GM12892 (cell line): ENCODE results near the gene MCCC1.

Experiments
- DNase-seq: peaks from one replicate; pipeline ENCODE4 v3.0.0; 2011; ENCODE audit not compliant: insufficient read length
- FAIRE-seq: peaks from 2 replicates; lab custom pipeline; 2011; peaks lifted over from hg19 to GRCh38; lab: Jason Lieb, UNC
- POLR2A ChIP-seq: IDR thresholded peaks from 2 replicates; pipeline ENCODE4 v1.6.1; 2011; ENCODE audit warnings: low read depth, low read length, control low read depth
- POLR2AphosphoS5 ChIP-seq: IDR thresholded peaks from 2 replicates; pipeline ENCODE4 v1.6.1; 2011; ENCODE audit warnings: low read depth, low read length, control low read depth
- TAF1 ChIP-seq: IDR thresholded peaks from 2 replicates; pipeline ENCODE4 v1.6.1; 2011; ENCODE audit warnings: low read depth, mild to moderate bottlenecking, control low read depth, low read length, borderline replicate concordance

Gene MCCC1

DNA sequence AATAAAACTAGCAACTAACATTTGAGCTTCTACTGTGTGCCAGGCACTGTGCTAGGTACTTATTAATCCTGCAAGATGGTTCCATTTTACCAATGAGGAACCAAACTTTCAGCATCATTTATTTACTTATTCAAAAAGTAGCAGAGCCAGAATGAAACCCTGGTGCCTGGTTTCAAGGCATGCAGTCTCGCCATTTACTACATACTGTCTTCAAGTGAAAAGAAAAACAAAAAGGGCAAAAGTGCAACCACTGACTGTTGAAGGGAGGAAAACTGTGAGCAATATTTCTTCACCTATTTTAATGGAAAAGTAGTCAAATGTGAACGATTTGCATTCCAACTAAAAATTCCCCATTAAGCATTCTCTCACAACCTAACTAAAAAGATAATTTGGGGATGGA lies 127.7 kb downstream of the MCCC1 start:
- no peak for TF ChIP-seq POLR2AphosphoS5
- FAIRE-seq = no peak
- no peak for DNase-seq

DNA sequence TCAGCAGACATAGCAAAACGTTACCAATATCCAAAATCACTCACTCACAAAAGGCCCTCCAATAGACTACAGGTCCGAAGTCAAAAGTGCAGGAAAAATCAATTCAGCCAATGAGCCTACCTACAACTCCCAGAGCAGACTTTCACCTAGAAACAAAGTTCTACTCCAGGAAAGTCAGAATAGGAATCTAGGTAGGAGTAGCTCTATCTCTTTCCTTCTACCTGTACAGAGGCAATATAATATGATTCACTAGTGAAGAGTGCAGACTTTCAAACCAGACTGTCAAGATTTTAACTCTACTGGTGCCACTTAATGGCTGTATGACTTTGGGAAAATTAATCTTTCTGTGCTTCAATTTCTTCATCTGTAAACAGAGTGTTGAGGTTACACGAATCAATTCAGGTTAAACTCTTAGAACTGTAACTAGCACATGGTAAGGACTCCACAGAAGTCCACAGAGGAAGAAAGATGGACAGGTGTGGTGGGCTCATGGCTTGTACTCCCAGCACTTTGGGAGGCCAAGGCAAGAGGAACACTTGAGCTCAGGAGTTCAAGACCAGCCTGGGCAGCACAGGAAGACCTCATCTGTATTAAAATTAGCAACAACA lies 128.4 kb downstream of the MCCC1 start:
- FAIRE-seq = no peak
- no peak for TF ChIP-seq POLR2AphosphoS5
- DNase-seq = no peak

DNA sequence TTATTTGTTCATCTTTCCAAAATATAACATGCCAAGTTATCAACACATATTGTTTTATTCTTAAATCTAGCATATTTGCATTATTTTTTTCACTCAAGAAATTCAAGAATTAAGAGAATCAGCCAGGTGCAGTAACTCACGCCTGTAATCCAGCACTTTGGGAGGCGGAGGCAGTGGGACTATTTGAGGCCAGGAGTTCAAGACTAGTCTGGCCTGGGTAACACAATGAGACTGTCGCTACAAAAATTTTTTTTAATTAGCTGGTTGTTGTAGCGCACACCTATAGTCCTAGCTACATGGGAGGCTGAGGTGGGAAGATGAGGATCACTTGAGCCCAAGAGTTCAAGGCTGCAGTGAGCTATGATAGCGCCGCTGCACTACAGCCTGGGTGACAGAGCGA lies 129.4 kb downstream of the MCCC1 start:
- TF ChIP-seq POLR2AphosphoS5 (no peak), TAF1 (no peak), POLR2A (no peak)
- no peak for FAIRE-seq
- DNase-seq = no peak

DNA sequence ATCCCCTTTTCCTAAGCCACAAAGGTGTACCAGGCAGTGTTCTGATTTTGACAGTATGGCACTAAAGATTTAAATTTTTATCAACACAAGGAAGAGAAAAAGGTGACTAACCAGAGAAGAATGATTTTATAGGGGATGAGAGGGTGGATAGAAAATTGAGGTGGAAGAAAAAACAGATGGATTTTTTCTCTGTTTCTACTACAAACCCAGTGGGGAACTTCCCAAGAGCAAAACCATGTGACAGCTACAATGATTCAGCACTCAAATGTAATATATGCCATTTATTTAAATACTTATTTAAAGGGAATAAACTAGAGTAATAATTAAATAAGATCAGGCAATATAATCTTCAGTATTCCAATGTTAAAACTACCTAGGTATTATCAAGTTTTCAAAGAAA lies 130.0 kb downstream of the MCCC1 start:
- DNase-seq (no peak), FAIRE-seq (no peak)
- TF ChIP-seq POLR2A (no peak), POLR2AphosphoS5 (no peak), TAF1 (no peak)

DNA sequence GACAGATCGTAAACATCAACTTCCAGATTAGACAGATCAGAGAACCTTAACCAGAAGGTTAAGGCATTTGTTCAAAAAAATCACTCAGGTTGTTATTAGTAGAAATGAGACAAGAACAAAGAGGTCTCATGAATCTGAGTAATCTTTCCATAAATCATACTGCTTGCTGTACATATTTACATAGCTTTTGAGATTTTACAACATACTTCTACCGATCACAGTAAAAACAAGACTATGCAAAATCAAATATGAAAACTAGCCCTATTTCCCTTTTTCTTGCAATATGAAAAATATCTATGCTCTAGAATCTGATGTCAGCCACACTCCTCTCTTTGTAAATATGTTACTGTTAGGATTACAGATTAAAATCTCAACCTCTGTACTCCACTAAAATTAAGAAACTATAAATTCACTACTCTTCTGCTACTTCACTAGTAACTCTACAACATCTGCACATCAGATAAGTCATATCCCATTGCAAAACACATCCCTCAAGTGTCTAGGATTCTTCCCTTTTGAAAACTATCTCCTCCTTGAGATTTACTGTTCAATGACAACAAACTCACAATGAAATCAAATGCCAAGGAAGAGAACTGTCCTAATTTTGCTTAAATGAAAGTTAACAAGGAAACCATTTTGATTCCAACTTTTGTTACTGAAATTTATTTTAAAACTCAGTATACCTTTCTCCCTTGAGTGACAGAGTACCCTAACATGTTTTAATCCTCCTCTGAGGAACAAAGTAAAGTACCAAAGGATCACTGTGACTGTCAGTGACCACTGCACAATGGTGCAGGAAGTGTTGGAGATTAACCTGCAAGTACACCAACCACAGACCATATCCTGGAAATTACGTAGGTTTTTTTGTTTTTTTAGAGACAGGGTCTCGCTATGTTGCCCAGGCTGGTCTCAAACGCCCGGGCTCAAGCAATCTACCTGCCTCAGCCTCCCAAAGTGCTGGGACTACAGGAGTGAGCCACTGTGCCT lies 131.8 kb downstream of the MCCC1 start:
- TF ChIP-seq POLR2AphosphoS5 (no peak), POLR2A (no peak), TAF1 (no peak)
- FAIRE-seq (peak; percentile 77), DNase-seq (no peak)

DNA sequence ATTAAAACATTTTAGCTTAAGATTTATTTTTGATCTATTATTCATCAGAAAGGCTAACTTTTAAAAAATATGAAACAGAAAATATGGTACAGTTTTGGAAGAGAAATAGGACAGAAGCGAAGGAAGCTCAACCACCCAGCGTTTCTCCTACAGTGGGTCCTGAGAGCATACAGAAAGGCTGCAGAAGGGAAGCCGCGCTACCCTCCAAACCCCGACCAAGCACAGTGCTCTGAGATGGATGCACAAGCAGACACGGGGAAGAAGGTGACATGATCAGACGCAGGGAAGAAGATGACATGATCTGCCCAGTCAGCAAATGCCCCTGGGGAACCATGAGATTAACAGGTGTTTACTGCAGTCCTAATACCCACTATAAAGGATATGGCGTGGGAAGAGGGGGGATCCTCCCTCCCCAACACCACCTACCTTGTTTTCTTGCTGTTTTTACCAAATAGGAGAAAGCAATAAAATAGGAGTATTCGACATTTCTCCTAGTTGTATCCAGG lies 133.4 kb downstream of the MCCC1 start:
- DNase-seq = no peak
- no peak for FAIRE-seq

More for the DNA sequence above, 133.4 kb downstream of the MCCC1 start:
- no peak for TF ChIP-seq POLR2AphosphoS5
- TF ChIP-seq TAF1 = no peak
- TF ChIP-seq POLR2A = no peak
